Measurements from ENCODE around the gene ANGEL1. TPM values are rescaled to one million over a fixed set of nuclear protein-coding genes. Genes with fewer than 3 reads are reported as not detected.

Gene ANGEL1
- total RNA-seq, 1 experiment from 2014 or later, result 9.2 TPM

DNA sequence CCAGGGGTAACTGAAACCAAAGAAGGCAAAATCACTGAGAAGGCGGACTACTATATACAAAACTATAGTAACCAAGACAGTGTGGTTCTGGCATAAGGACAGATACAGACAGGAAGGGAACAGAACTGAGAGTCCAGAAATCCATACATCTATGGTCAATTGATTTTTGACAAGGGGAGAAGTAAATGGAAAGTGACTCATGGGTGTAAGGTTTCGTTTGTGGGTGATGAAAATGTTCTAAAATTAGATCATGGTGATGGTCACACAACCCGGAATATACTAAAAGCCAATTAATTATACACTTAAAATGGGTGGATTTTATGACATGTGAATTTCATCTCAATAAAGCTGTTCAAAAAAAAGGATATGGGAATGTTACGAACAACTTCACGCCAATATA lies 18.7 kb downstream of the ANGEL1 start:
- Histone ChIP-seq H3K4me3 (ENCODE audit: low read length) (no peak overlapping the region), H3K79me2 (ENCODE audit: low read length) (no peaks in the 10 kb centered on the region), H3K9ac (ENCODE audit: low read length) (no peak overlapping the region), H3K27ac (ENCODE audit: low read length) (no peak overlapping the region), H3K27me3 (ENCODE audit: low read length) (no peaks in the 10 kb centered on the region), H3K4me1 (ENCODE audit: insufficient read depth, low read length) (no peaks in the 10 kb centered on the region), H3K9me3 (ENCODE audit: low read length) (no peaks in the 10 kb centered on the region), H3F3A (ENCODE audit: low read length, unreplicated experiment) (no peaks in the 10 kb centered on the region), H3K4me2 (ENCODE audit: low read length) (no peak overlapping the region), H3K36me3 (ENCODE audit: low read depth, low read length) (peaks cover 12% of the 10 kb centered on the region), H2AFZ (ENCODE audit: low read length) (no peak overlapping the region), H3K9me2 (replicated peaks; ENCODE audit: low read length) (no peaks in the 10 kb centered on the region), H4K20me1 (ENCODE audit: low read length) (no peaks in the 10 kb centered on the region)
- intact Hi-C loops (cut with micrococcal nuclease), result no loop called here
- ATAC-seq, result no peak
- POLR2A ChIA-PET (ENCODE audit: unreplicated experiment), result no interaction called here
- CTCF ChIA-PET, result no interaction called here
- no peak for DNase-seq
- no TSS peak for BruUV-seq (replicated peaks)
- TF ChIP-seq, protein P1, sequence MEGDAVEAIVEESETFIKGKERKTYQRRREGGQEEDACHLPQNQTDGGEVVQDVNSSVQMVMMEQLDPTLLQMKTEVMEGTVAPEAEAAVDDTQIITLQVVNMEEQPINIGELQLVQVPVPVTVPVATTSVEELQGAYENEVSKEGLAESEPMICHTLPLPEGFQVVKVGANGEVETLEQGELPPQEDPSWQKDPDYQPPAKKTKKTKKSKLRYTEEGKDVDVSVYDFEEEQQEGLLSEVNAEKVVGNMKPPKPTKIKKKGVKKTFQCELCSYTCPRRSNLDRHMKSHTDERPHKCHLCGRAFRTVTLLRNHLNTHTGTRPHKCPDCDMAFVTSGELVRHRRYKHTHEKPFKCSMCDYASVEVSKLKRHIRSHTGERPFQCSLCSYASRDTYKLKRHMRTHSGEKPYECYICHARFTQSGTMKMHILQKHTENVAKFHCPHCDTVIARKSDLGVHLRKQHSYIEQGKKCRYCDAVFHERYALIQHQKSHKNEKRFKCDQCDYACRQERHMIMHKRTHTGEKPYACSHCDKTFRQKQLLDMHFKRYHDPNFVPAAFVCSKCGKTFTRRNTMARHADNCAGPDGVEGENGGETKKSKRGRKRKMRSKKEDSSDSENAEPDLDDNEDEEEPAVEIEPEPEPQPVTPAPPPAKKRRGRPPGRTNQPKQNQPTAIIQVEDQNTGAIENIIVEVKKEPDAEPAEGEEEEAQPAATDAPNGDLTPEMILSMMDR (conservative IDR thresholded peaks at IDR 0.05; ENCODE audit: low read depth, low read length), result no peak
- TF ChIP-seq EZH2phosphoT487 (IDR thresholded peaks at IDR 0.05; ENCODE audit: borderline replicate concordance, low read length) (no peak), EZH2 (IDR thresholded peaks at IDR 0.05; ENCODE audit: low read length, unreplicated experiment) (no peak)

DNA sequence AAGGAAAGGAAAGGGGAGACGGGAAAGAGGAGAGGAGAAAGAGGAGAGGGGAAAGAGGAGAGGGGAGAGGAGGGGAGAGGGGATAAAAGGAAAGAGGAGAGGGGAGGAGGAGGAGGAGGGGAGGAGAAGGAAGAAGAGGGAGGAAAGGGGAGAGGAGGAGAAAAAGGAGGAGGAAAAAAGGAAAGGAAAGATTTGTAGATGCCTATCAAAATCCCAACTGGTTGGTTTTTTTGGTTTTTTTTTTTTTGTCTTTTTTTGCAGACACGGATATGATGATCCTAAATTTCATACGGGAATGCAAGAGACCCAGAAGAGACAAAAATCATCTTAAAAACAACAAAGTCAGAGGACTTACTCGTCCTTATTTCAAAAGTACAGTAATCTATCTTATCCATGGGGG lies 19.4 kb downstream of the ANGEL1 start:
- Histone ChIP-seq H3K27ac (ENCODE audit: low read length) (no peak overlapping the region), H3F3A (ENCODE audit: low read length, unreplicated experiment) (no peaks in the 10 kb centered on the region), H3K36me3 (ENCODE audit: low read depth, low read length) (peaks cover 12% of the 10 kb centered on the region), H3K4me1 (ENCODE audit: insufficient read depth, low read length) (no peaks in the 10 kb centered on the region), H3K4me2 (ENCODE audit: low read length) (no peak overlapping the region), H3K9me2 (replicated peaks; ENCODE audit: low read length) (no peaks in the 10 kb centered on the region), H3K4me3 (ENCODE audit: low read length) (no peak overlapping the region), H3K9ac (ENCODE audit: low read length) (no peak overlapping the region), H3K27me3 (ENCODE audit: low read length) (no peaks in the 10 kb centered on the region), H3K79me2 (ENCODE audit: low read length) (no peaks in the 10 kb centered on the region), H3K9me3 (ENCODE audit: low read length) (no peaks in the 10 kb centered on the region), H4K20me1 (ENCODE audit: low read length) (no peaks in the 10 kb centered on the region), H2AFZ (ENCODE audit: low read length) (no peak overlapping the region)
- ChIA-PET CTCF (no interaction called here), POLR2A (ENCODE audit: unreplicated experiment) (no interaction called here)
- intact Hi-C loops (cut with micrococcal nuclease), result no loop called here
- DNase-seq (no peak), ATAC-seq (no peak)
- TF ChIP-seq EZH2 (IDR thresholded peaks at IDR 0.05; ENCODE audit: low read length, unreplicated experiment), result no peak
- no peak for TF ChIP-seq EZH2phosphoT487 (IDR thresholded peaks at IDR 0.05; ENCODE audit: borderline replicate concordance, low read length)
- TF ChIP-seq, protein P1 (conservative IDR thresholded peaks at IDR 0.05; ENCODE audit: low read depth, low read length), result no peak
- no TSS peak for BruUV-seq (replicated peaks)

DNA sequence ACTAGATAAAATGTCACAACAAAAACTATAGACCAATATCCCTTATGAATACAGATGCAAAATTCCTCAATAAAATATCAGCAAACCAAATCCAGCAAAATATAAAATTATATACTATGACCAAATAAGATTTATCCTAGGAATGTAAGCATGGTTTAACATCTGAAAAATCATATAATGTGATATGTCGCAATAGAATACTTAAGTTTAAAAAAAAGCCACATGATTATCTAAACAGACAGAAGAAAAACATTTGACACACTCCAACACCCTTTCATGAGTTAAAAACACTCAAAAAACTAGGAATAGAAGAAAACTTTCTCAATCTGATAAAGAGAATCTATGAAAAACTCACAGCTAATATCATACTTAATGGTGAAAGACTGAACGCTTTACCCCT lies 20.3 kb downstream of the ANGEL1 start:
- Histone ChIP-seq H3K4me3 (ENCODE audit: low read length) (no peak overlapping the region), H3K36me3 (ENCODE audit: low read depth, low read length) (peaks cover 12% of the 10 kb centered on the region), H3K4me1 (ENCODE audit: insufficient read depth, low read length) (no peaks in the 10 kb centered on the region), H3K9ac (ENCODE audit: low read length) (no peak overlapping the region), H3K27me3 (ENCODE audit: low read length) (no peaks in the 10 kb centered on the region), H3K27ac (ENCODE audit: low read length) (no peak overlapping the region), H3K9me2 (replicated peaks; ENCODE audit: low read length) (no peaks in the 10 kb centered on the region), H2AFZ (ENCODE audit: low read length) (no peak overlapping the region), H3F3A (ENCODE audit: low read length, unreplicated experiment) (no peaks in the 10 kb centered on the region), H4K20me1 (ENCODE audit: low read length) (no peaks in the 10 kb centered on the region), H3K4me2 (ENCODE audit: low read length) (no peak overlapping the region), H3K9me3 (ENCODE audit: low read length) (no peaks in the 10 kb centered on the region), H3K79me2 (ENCODE audit: low read length) (no peaks in the 10 kb centered on the region)
- ChIA-PET CTCF (no interaction called here), POLR2A (ENCODE audit: unreplicated experiment) (no interaction called here)
- ATAC-seq (no peak), DNase-seq (no peak)
- TF ChIP-seq, protein P1 (conservative IDR thresholded peaks at IDR 0.05; ENCODE audit: low read depth, low read length), result no peak
- TF ChIP-seq EZH2phosphoT487 (IDR thresholded peaks at IDR 0.05; ENCODE audit: borderline replicate concordance, low read length) (no peak), EZH2 (IDR thresholded peaks at IDR 0.05; ENCODE audit: low read length, unreplicated experiment) (no peak)
- no TSS peak for BruUV-seq (replicated peaks)
- intact Hi-C loops (cut with micrococcal nuclease), result no loop called here
